ENCODE measurements around the gene ERCC5. TPM values are rescaled to one million over a fixed set of nuclear protein-coding genes. Genes with fewer than 3 reads are reported as not detected.
A peak's percentile ranks its signal among the peaks of the same experiment; 100 is the strongest.

The ERCC5 gene
- total RNA-seq, 1 experiment from 2014 or later, result 130 TPM

DNA sequence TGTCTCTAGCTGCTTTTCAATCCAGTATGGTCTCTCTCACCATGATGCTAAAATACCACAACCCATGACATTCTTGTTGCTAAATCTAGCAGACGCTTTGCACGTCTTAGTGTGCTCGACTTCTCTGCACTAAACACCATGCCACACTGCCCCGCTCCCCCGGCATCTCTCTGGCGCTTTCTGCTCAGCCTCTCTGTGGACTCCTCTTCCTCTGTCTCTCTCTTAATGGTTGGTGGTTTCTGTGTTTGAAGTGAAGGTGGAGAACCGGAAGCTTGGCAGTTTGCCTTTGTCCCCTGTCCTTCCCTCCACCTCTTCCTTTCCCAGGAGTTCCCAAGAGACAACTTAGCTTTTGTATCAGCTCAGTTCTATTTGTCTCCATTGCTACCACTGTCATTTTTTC is 8.8 kb downstream of the ERCC5 start:
- peaks cover 74% of the 10 kb centered on the region for H3K36me3 ChIP-seq
- H3K4me1 ChIP-seq (replicated peaks), result no peaks in the 10 kb centered on the region

DNA sequence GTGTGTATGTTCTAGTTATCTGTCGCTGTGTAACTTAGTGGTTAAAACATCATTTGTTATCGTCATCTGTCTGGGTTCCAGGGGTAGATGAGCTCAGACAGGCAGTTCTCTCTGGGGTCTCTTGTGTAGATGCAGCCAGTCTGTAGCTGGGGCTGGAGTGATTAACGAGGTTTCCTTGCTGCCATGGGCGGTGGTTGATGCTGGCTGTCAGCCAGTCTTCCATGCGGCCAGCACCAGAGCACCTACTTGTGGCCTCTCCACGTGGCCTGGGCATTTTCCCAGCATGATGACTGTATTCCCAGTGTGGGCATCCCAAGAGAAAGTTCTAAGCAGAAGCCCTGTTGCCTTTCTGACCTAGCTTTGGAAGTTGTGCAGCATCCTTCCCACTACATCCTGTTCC is 10.7 kb downstream of the ERCC5 start:
- DNase-seq (ENCODE audit: low read depth in 1 of 2, low spot score in 2 of 2), result no peak
- no peaks in the 10 kb centered on the region for H3K9me3 ChIP-seq (replicated peaks)
- no peak overlapping the region for H3K4me3 ChIP-seq
- no peak overlapping the region for H3K27ac ChIP-seq
- H3K36me3 ChIP-seq, result peaks cover 93% of the 10 kb centered on the region
- H3K27me3 ChIP-seq (replicated peaks), result no peaks in the 10 kb centered on the region
- no peaks in the 10 kb centered on the region for H3K4me1 ChIP-seq (replicated peaks)

More for the DNA sequence above, 8.8 kb downstream of the ERCC5 start:
- H3K4me3 ChIP-seq, result no peak overlapping the region
- H3K27ac ChIP-seq, result no peak overlapping the region
- no peaks in the 10 kb centered on the region for H3K9me3 ChIP-seq (replicated peaks)
- no peaks in the 10 kb centered on the region for H3K27me3 ChIP-seq (replicated peaks)
- DNase-seq (ENCODE audit: low read depth in 1 of 2, low spot score in 2 of 2), result no peak

DNA sequence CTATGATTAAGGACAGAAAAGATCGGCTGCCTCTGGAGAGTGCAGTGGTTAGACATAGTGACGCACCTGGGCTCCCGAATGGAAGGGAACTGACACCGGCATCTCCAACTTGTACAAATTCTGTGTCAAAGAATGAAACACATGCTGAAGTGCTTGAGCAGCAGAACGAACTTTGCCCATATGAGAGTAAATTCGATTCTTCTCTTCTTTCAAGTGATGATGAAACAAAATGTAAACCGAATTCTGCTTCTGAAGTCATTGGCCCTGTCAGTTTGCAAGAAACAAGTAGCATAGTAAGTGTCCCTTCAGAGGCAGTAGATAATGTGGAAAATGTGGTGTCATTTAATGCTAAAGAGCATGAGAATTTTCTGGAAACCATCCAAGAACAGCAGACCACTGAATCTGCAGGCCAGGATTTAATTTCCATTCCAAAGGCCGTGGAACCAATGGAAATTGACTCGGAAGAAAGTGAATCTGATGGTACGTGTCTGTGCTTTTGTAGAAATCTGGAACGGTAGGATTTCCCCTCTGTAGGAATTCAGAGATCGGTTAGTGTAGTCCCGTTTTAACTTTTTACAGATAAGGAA is 16.9 kb downstream of the ERCC5 start:
- no peak overlapping the region for H3K27ac ChIP-seq
- DNase-seq (ENCODE audit: low read depth in 1 of 2, low spot score in 2 of 2), result no peak
- H3K4me3 ChIP-seq, result no peak overlapping the region
- H3K4me1 ChIP-seq (replicated peaks), result no peaks in the 10 kb centered on the region
- H3K9me3 ChIP-seq (replicated peaks), result no peaks in the 10 kb centered on the region
- no peaks in the 10 kb centered on the region for H3K27me3 ChIP-seq (replicated peaks)
- H3K36me3 ChIP-seq, result peaks cover 100% of the 10 kb centered on the region

DNA sequence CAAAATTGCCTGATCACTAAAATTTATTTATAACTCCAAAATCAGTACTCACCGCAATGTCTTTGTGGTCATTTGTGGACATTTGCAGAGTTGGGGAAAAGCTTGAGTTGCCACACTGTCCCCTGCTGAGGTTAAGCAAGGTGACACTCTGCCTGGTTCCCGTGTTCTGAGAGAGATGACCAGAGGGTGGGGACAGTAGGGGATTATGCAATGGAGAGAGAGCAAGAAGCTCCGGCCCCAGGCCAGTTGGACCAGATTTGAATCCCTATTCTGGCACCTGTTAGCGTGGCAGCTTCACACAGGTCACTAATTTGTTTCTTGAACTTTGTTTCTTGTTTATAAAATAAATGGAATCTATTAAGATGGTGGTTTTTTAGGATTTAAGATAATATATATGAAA is 17.8 kb downstream of the ERCC5 start:
- peaks cover 98% of the 10 kb centered on the region for H3K36me3 ChIP-seq
- DNase-seq (ENCODE audit: low read depth in 1 of 2, low spot score in 2 of 2), result no peak
- no peaks in the 10 kb centered on the region for H3K9me3 ChIP-seq (replicated peaks)

DNA sequence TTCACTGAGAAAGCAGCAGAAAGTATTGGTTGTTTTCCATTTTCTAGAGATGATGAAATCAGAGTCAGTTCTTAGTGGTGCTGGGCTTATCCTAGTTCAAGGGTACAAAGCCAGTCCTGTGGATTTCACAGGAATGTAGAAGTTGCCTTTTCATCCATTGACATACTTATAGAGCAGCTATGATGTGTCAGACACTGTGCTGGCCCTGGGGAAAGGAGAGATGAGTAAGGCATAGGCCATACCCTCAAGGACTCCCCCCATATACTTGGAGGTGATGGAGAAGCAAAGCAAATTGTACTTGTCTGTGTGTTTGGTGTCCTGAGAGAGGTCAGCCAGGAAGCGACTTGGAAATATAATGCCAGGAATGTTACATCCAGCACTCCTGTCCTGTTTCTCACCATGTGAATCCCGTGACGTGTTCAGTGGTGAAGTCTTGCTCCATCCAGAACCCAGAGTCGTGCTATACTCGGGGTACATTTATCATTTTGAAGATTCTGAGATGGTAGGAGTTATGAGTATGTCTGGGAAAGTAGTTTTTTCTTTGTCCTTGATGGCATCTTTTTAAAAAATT is 22.6 kb downstream of the ERCC5 start:
- Histone ChIP-seq H3K27me3 (replicated peaks) (no peaks in the 10 kb centered on the region), H3K4me3 (no peak overlapping the region), H3K4me1 (replicated peaks) (no peaks in the 10 kb centered on the region), H3K27ac (no peak overlapping the region), H3K9me3 (replicated peaks) (no peaks in the 10 kb centered on the region), H3K36me3 (peaks cover 93% of the 10 kb centered on the region)
- no peak for DNase-seq (ENCODE audit: low read depth in 1 of 2, low spot score in 2 of 2)

More for the DNA sequence above, 17.8 kb downstream of the ERCC5 start:
- no peaks in the 10 kb centered on the region for H3K27me3 ChIP-seq (replicated peaks)
- no peaks in the 10 kb centered on the region for H3K4me1 ChIP-seq (replicated peaks)
- H3K4me3 ChIP-seq, result no peak overlapping the region
- no peak overlapping the region for H3K27ac ChIP-seq

DNA sequence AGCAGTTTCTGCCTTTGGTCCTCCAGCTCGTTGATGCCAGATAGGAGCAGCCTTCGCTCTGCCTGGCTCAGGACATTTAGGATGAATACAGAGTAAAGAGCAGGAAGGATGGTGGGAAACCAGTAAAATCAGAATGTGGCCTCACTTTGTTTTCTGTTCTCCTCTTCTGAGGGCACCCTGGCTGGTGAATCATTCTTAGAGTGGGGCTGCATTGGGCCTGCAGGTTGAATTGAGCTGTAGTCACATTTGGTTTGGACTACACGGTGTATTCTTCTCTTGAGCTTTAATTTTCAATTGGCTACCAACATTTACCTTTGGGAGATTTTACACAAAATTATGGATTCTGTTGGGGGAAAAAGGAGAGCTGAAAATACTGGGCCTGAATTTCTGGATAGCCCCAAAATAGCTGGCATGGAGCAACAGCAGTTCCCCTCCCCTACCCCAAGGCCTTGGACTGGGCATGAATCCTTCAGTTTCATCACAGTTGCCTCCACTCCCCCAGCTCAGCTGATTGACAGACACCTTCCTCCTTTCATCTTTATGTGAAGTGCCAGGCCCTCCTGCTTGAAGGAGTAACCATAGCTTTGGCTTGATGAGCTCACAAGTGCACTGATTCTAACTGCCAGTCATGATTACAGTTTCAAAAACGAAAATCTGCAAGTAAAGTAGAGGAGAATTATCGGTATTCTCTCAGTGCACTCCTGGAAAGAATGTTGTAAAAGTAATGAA is 24.3 kb downstream of the ERCC5 start:
- Histone ChIP-seq H3K27ac (no peak overlapping the region), H3K27me3 (replicated peaks) (no peaks in the 10 kb centered on the region), H3K4me1 (replicated peaks) (no peaks in the 10 kb centered on the region), H3K4me3 (no peak overlapping the region), H3K9me3 (replicated peaks) (no peaks in the 10 kb centered on the region), H3K36me3 (peaks cover 93% of the 10 kb centered on the region)
- no peak for DNase-seq (ENCODE audit: low read depth in 1 of 2, low spot score in 2 of 2)

DNA sequence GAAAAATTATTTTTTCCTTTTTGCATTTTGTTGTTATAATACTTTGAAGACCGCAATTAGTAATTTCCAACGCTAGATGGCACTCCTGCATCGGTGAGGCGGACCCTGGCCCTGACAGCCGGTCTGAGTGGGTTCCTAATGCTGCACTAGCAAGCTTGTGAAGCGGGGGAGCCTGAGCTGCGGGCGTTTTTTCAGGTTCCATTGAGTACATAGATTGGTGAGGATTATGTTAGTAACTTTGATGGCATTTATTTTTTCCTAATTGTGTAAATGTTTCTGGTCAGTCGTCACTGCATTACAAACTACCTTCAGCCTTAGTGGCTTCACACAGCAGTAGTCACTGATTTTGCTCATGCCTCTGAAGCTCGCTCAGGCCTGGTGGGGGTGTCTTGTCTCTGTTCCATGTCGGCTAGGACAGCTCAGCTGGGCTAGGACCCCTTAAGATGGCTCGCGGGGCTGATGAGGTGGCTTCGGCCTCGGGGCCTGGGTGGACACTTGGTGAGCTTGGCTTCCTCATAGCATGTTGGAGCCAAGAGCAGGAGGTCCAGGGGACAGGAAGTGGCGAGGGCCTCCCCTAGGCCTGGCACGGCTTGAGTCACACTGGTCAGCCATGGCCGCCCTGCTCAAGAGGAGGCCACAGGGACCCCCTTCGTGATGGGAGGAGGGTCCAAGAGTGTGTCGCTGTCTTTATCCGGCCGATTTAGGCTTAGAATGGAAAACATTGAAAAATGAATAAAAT is 25.0 kb downstream of the ERCC5 start:
- H3K4me3 ChIP-seq, result no peak overlapping the region
- no peak overlapping the region for H3K27ac ChIP-seq
- H3K27me3 ChIP-seq (replicated peaks), result no peaks in the 10 kb centered on the region
- H3K4me1 ChIP-seq (replicated peaks), result no peaks in the 10 kb centered on the region
- peak; percentile 71 to 82 for DNase-seq (ENCODE audit: low read depth in 1 of 2, low spot score in 2 of 2)
- peaks cover 93% of the 10 kb centered on the region for H3K36me3 ChIP-seq
- no peaks in the 10 kb centered on the region for H3K9me3 ChIP-seq (replicated peaks)

DNA sequence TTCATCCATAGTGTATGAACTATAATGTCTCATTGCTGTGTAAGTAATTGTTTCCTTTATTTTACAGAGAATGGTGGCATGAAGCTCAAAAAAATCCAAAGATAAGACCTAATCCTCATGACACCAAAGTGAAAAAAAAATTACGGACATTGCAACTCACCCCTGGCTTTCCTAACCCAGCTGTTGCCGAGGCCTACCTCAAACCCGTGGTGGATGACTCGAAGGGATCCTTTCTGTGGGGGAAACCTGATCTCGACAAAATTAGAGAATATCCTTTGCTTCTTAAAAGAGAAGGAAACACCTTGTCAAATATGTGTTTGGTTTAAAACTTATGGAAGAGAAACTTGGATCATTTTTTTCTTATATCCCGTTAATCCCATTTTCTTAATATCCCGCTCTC is 26.3 kb downstream of the ERCC5 start:
- Histone ChIP-seq H3K4me1 (replicated peaks) (no peaks in the 10 kb centered on the region), H3K27ac (no peak overlapping the region), H3K36me3 (peaks cover 90% of the 10 kb centered on the region), H3K9me3 (replicated peaks) (no peaks in the 10 kb centered on the region), H3K4me3 (no peak overlapping the region), H3K27me3 (replicated peaks) (no peaks in the 10 kb centered on the region)
- DNase-seq (ENCODE audit: low read depth in 1 of 2, low spot score in 2 of 2), result no peak

DNA sequence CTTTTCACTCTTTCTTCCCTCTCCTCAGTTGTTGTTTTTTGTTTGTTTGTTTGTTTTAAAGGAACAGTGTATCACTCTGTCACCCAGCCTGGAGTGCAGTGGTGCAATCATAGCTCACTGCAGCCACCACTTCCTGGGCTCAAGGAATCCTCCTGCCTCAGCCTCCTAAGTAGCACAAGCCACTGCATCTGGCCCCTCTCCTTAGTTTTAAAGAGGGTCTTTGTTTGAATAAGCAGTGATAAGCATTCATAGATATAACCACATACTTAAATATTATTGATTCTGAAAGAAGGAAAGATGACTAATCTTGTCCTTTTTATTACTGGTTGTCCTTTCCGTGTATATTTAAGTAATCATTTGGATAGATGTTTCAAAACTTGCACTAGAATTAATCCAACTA is 26.7 kb downstream of the ERCC5 start:
- no peaks in the 10 kb centered on the region for H3K9me3 ChIP-seq (replicated peaks)
- H3K4me1 ChIP-seq (replicated peaks), result no peaks in the 10 kb centered on the region
- H3K27ac ChIP-seq, result no peak overlapping the region
- peaks cover 86% of the 10 kb centered on the region for H3K36me3 ChIP-seq
- no peak for DNase-seq (ENCODE audit: low read depth in 1 of 2, low spot score in 2 of 2)
- H3K27me3 ChIP-seq (replicated peaks), result no peaks in the 10 kb centered on the region
- H3K4me3 ChIP-seq, result no peak overlapping the region

DNA sequence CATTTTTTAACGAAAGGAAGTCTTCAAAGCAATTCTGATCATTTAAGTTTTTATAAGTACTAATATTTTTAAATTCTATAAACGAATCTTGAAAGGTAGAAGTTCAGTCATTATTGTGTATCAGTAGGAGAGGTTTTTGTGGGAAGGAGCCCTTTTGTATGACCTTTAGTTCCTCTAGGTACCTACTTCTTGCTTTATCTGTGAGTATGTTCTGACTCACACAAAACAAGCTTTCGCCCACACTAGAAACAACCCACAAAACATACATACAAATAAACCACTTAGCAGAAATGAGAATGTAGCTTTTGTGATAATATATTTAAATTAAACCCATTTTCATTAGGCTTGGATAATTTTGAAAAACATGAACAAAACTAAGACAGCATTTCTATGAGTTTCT is 27.8 kb downstream of the ERCC5 start:
- no peaks in the 10 kb centered on the region for H3K9me3 ChIP-seq (replicated peaks)
- H3K27me3 ChIP-seq (replicated peaks), result no peaks in the 10 kb centered on the region
- H3K27ac ChIP-seq, result no peak overlapping the region
- DNase-seq (ENCODE audit: low read depth in 1 of 2, low spot score in 2 of 2), result no peak
- H3K4me1 ChIP-seq (replicated peaks), result peaks cover 3% of the 10 kb centered on the region; the same call in 1 of the 2 replicates
- H3K4me3 ChIP-seq, result no peak overlapping the region
- peaks cover 77% of the 10 kb centered on the region for H3K36me3 ChIP-seq

DNA sequence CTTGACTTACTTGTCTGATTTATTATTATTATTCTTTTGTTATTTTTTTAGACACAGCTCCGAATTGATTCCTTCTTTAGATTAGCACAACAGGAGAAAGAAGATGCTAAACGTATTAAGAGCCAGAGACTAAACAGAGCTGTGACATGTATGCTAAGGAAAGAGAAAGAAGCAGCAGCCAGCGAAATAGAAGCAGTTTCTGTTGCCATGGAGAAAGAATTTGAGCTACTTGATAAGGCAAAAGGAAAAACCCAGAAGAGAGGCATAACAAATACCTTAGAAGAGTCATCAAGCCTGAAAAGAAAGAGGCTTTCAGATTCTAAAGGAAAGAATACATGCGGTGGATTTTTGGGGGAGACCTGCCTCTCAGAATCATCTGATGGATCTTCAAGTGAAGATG is 29.4 kb downstream of the ERCC5 start:
- no peak for DNase-seq (ENCODE audit: low read depth in 1 of 2, low spot score in 2 of 2)
- H3K36me3 ChIP-seq, result peaks cover 62% of the 10 kb centered on the region
- no peaks in the 10 kb centered on the region for H3K9me3 ChIP-seq (replicated peaks)
- no peaks in the 10 kb centered on the region for H3K27me3 ChIP-seq (replicated peaks)
- no peak overlapping the region for H3K4me3 ChIP-seq
- H3K27ac ChIP-seq, result no peak overlapping the region
- peaks cover 3% of the 10 kb centered on the region; the same call in 1 of the 2 replicates for H3K4me1 ChIP-seq (replicated peaks)

DNA sequence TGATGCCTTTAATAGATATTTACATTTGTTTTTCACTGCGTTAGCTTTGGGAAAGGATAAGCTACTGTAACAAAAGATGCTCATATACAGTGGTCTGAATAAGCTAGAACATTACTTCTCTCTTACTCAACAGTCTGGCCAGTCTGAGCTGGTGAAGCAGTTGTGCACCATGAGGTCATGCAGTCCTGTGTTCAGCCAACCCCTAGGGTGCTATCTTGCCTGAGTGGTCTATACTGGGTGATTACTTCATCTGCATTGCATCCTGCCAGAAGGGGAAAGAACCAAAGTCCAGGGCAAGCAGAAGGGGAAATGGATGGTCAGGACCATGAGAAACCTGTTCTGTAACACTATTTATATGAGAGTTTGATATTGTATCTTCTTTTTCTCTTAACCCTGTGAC is 31.5 kb downstream of the ERCC5 start:
- no peaks in the 10 kb centered on the region for H3K9me3 ChIP-seq (replicated peaks)
- no peak overlapping the region for H3K27ac ChIP-seq
- DNase-seq (ENCODE audit: low read depth in 1 of 2, low spot score in 2 of 2), result no peak
- peaks cover 3% of the 10 kb centered on the region; the same call in 1 of the 2 replicates for H3K4me1 ChIP-seq (replicated peaks)
- H3K36me3 ChIP-seq, result peaks cover 46% of the 10 kb centered on the region
- no peaks in the 10 kb centered on the region for H3K27me3 ChIP-seq (replicated peaks)
- no peak overlapping the region for H3K4me3 ChIP-seq

DNA sequence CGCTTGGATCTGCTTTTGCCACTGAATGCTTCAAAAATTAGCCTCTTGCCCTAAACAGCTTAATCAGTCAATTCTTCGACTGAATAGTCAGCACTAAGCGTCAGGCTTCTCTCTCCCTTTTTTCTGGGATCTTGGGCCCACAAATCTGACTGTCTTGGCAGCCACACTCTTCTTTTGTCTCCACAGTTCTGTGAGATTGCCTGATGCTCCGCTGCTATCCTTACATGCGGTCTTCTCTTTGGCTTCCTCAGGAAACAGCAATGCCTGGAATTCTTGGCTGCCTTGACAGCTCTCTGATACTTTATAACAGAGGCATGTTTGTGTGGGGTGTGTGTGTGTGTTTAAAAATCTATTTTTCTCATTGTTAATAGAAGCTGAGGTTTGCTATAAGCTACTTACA is 32.6 kb downstream of the ERCC5 start:
- Histone ChIP-seq H3K4me3 (no peak overlapping the region), H3K9me3 (replicated peaks) (no peaks in the 10 kb centered on the region), H3K36me3 (peaks cover 34% of the 10 kb centered on the region), H3K4me1 (replicated peaks) (peaks cover 3% of the 10 kb centered on the region; the same call in 1 of the 2 replicates), H3K27ac (no peak overlapping the region), H3K27me3 (replicated peaks) (no peaks in the 10 kb centered on the region)
- peak in 1 of 2 experiments; percentile 49 for DNase-seq (ENCODE audit: low read depth in 1 of 2, low spot score in 2 of 2)

All from SJSA1 (cell line).